K562 (cell line): ENCODE data around the gene PTPN11. TPM values are rescaled to one million over a fixed set of nuclear protein-coding genes. Genes with fewer than 3 reads are reported as not detected.

ENCODE experiments used
- ATAC-seq: fragments of 200-7000 bp; cut with Tn5 transposase; 3 replicates; pipeline ENCODE4 v1.9.1; 2020; ENCODE audit warnings: moderate library complexity
- BruUV-seq: library from RNA; stranded (reverse); fragments of 400-500 nt; replicated peaks from 2 replicates; lab custom pipeline; 2021; lab: Mats Ljungman, UMichigan
- CTCF ChIA-PET: fragments of 300-600 bp; formaldehyde crosslinking; extraction: SDS; loops from one replicate; lab custom pipeline; 2021; ENCODE audit warnings: low intra/inter-chr PET ratio; lab: Yijun Ruan, JAX
- POLR2A ChIA-PET: fragments of 300-600, 350-650 bp; sonication (Branson Sonifier 250); formaldehyde crosslinking; extraction: SDS; loops from one replicate; lab custom pipeline; 2021; ENCODE audit warnings: antibody characterized with exemption, inconsistent platforms; lab: Yijun Ruan, JAX
- DNase-seq, 4 experiments: peaks; one replicate each; pipeline versions ENCODE4 v3.0.0 to v3.0.0-alpha.2; 2011 to 2018; ENCODE audit warnings: low spot score in 3 of 4, mixed read lengths in 3 of 4; ENCODE audit errors: extremely low read depth in 1 of 4
- FAIRE-seq: peaks from 2 replicates; lab custom pipeline; 2011; peaks lifted over from hg19 to GRCh38; lab: Jason Lieb, UNC
- H2AFZ ChIP-seq: 2 replicates; pipeline ENCODE4 v1.6.0; 2011; ENCODE audit warnings: low read depth, low read length, control low read depth, inconsistent platforms
- H3K27ac ChIP-seq: fragments of 200-600 bp; 3 replicates; pipeline ENCODE4 v1.8.0; 2011; ENCODE audit warnings: low read depth, mild to moderate bottlenecking, control low read depth, inconsistent platforms, low read length, moderate library complexity, mixed read lengths; ENCODE audit errors: extremely low read depth
- H3K27me3 ChIP-seq, 2 experiments: fragments of 300-600 bp in 1 of 2; 2 replicates in 1 of 2; 3 replicates in 1 of 2; pipeline versions ENCODE4 v1.6.0 to v1.8.0; 2011; ENCODE audit warnings: inconsistent platforms in 2 of 2, low read length in 2 of 2, mild to moderate bottlenecking in 1 of 2, mixed read lengths in 1 of 2, moderate library complexity in 1 of 2; ENCODE audit not compliant: control insufficient read depth in 2 of 2, insufficient read depth in 2 of 2
- H3K36me3 ChIP-seq: fragments of 300-600 bp; 3 replicates; pipeline ENCODE4 v1.8.0; 2011; ENCODE audit warnings: mild to moderate bottlenecking, low read length, inconsistent platforms; ENCODE audit not compliant: control insufficient read depth, insufficient read depth
- H3K4me1 ChIP-seq, 2 experiments: fragments of 200-600 bp in 1 of 2; replicated peaks in 1 of 2; 2 replicates in 1 of 2; 3 replicates in 1 of 2; pipeline versions ENCODE4 v1.5.1 to v1.8.0; 2011; ENCODE audit warnings: inconsistent platforms in 2 of 2, low read length in 2 of 2, mild to moderate bottlenecking in 1 of 2, mixed read lengths in 1 of 2, moderate library complexity in 1 of 2; ENCODE audit not compliant: control insufficient read depth in 2 of 2, insufficient read depth in 2 of 2
- H3K4me2 ChIP-seq: 2 replicates; pipeline ENCODE4 v1.6.1; 2011; ENCODE audit warnings: low read length, control low read depth, inconsistent platforms, mixed read lengths; ENCODE audit not compliant: insufficient read depth
- H3K4me3 ChIP-seq: fragments of 200-600 bp; sonication (generic), shearing (Covaris generic); 2 replicates; pipeline ENCODE4 v1.5.1; 2016; ENCODE audit warnings: control low read depth, inconsistent platforms
- H3K79me2 ChIP-seq: fragments of 200-600 bp; 3 replicates; pipeline ENCODE4 v1.8.0; 2011; ENCODE audit warnings: low read length, inconsistent platforms; ENCODE audit not compliant: control insufficient read depth, insufficient read depth
- H3K9ac ChIP-seq, 2 experiments: 2 replicates each; pipeline versions ENCODE4 v1.6.0 to v1.6.1; 2011; ENCODE audit warnings: low read depth in 2 of 2, low read length in 2 of 2, control low read depth in 1 of 2, inconsistent platforms in 1 of 2, mild to moderate bottlenecking in 1 of 2, mixed read lengths in 1 of 2; ENCODE audit not compliant: insufficient read depth in 1 of 2
- H3K9me1 ChIP-seq: one replicate; pipeline ENCODE4 v1.6.0; 2011; ENCODE audit warnings: inconsistent platforms, mild to moderate bottlenecking, low read length, moderate library complexity; ENCODE audit not compliant: control insufficient read depth, insufficient read depth
- H3K9me3 ChIP-seq: replicated peaks from 2 replicates; pipeline ENCODE4 v1.5.1; 2011; ENCODE audit warnings: low read depth, low read length, inconsistent platforms; ENCODE audit not compliant: control insufficient read depth, insufficient read depth
- H4K20me1 ChIP-seq: replicated peaks from 2 replicates; pipeline ENCODE4 v1.6.1; 2011; ENCODE audit warnings: low read length, inconsistent platforms, mixed read lengths; ENCODE audit not compliant: control insufficient read depth, insufficient read depth
- GATAD2A ChIP-seq: fragments of 450-650 bp; IDR thresholded peaks from 2 replicates; pipeline ENCODE4 v1.6.1; 2017
- HDAC6 ChIP-seq: IDR thresholded peaks from 2 replicates; pipeline ENCODE4 v1.6.1; 2012; ENCODE audit warnings: low read depth, mild to moderate bottlenecking, control low read depth, inconsistent platforms, low read length, moderate library complexity
- MGA ChIP-seq: fragments of 450-650 bp; IDR thresholded peaks from 2 replicates; pipeline ENCODE4 v1.6.1; 2016; ENCODE audit warnings: mild to moderate bottlenecking, moderate library complexity
- MITF ChIP-seq: IDR thresholded peaks from 2 replicates; pipeline ENCODE4 v1.6.1; 2014; ENCODE audit warnings: antibody characterized with exemption
- RBM14 ChIP-seq: fragments of 200-400 bp; formaldehyde crosslinking; IDR thresholded peaks from 2 replicates; pipeline ENCODE4 v1.6.1; 2018; ENCODE audit warnings: low read depth, mild to moderate bottlenecking, low read length, moderate library complexity, borderline replicate concordance; ENCODE audit not compliant: insufficient read depth
- SAFB2 ChIP-seq: fragments of 200-400 bp; formaldehyde crosslinking; IDR thresholded peaks from 2 replicates; pipeline ENCODE4 v1.6.1; 2018; ENCODE audit warnings: borderline replicate concordance, low read length, low read depth, moderate library complexity; ENCODE audit not compliant: severe bottlenecking
- SLC30A9 ChIP-seq: fragments of 250-450 bp; sonication (Bioruptor Pico); IDR thresholded peaks from 2 replicates; pipeline ENCODE4 v1.8.0; 2022; ENCODE audit warnings: mild to moderate bottlenecking, moderate library complexity
- WGBS: fragments of 100-300 bp; shearing (Covaris generic); methylation state at CpG from one replicate; pipeline ENCODE4 v1.1.6; 2016; ENCODE audit warnings: low coverage, mixed read lengths; ENCODE audit not compliant: insufficient coverage; ENCODE audit errors: missing lambda C conversion rate; 5-methylcytosine and 5-hydroxymethylcytosine counted together
- in situ Hi-C: fragments of 300-500 bp; cut with MboI; formaldehyde crosslinking; loops from 4 replicates; pipeline ENCODE4 v1.15.0; 2018; ENCODE audit warnings: inconsistent platforms, mixed read lengths
- intact Hi-C: fragments of 100-400 bp; cut with micrococcal nuclease; formaldehyde crosslinking; loops from 2 replicates; pipeline ENCODE4 v1.14.2; 2022
- polyA plus RNA-seq, 8 experiments: library from polyadenylated mRNA; depleted of rRNA in 4 of 8; stranded (reverse) in 5 of 8; unstranded in 3 of 8; fragments of >200 nt; fragmentation: Nextera tagmentation in 2 of 8; fragmentation: Illumina TruSeq in 1 of 8; extraction: Ambion mirVana in 2 of 8; extraction: Trizol in 1 of 8; gene quantifications; 2 replicates each; pipeline versions ENCODE4 v1.2.1 to v1.2.3, GENCODE V29; 2011 to 2014; ENCODE audit warnings: inconsistent platforms in 1 of 8, missing spikeins in 1 of 8
- total RNA-seq, 7 experiments: library from RNA; depleted of rRNA in 6 of 7; stranded (reverse); fragments of >200 nt in 6 of 7; fragmentation: Illumina TruSeq in 2 of 7; extraction: Trizol in 2 of 7; gene quantifications; 2 replicates each; pipeline versions ENCODE4 v1.2.1 to v1.2.3, GENCODE V29; 2011 to 2021; ENCODE audit warnings: low replicate concordance in 1 of 7
- TF ChIP-seq, protein P1 (sequence below), 3 experiments: IDR thresholded peaks in 2 of 3; conservative IDR thresholded peaks in 1 of 3; 2 replicates each; pipeline ENCODE4 v1.5.1; 2011 to 2012; ENCODE audit warnings: low read length in 3 of 3, mild to moderate bottlenecking in 3 of 3, control low read depth in 2 of 3, improper control_type of control experiment in 1 of 3, inconsistent platforms in 1 of 3, low read depth in 1 of 3, mixed read lengths in 1 of 3, moderate library complexity in 1 of 3; ENCODE audit not compliant: insufficient read depth in 2 of 3

Gene PTPN11
- total and polyA plus RNA-seq, 9 of the 15 experiments (the other 6 are each of a cell fraction or from before 2014, with no cell fraction given): 22.5 to 126 (median 79.7) TPM

DNA sequence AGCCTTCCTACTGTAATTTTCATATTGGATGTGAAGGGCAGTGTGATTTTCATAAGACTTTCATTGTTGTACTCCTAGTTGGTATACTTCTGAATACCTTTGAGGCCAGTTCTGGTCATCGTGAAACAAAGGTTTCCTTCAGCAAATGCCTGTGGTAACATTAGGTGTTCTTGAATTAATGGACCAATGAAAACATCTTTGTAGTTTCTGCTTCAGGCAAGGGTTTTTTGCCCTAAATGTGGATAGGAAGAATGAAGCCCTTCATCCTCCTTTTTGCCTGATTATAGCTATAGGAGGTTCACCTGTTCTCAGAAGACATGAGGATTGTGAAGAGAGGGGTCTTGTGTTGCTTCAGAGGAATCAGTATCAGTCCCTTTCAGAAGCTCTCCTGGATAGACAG lies 60.7 kb downstream of the PTPN11 start:
- Histone ChIP-seq H3K4me1 (no peaks in the 10 kb centered on the region), H3K36me3 (peaks cover 94% of the 10 kb centered on the region), H3K4me3 (no peak overlapping the region), H3K9me1 (no peaks in the 10 kb centered on the region), H3K27me3 (no peaks in the 10 kb centered on the region), H3K9ac (no peak overlapping the region), H2AFZ (no peak overlapping the region), H3K9me3 (no peaks in the 10 kb centered on the region), H3K4me2 (no peak overlapping the region), H3K27ac (no peak overlapping the region), H4K20me1 (no peaks in the 10 kb centered on the region), H3K79me2 (no peaks in the 10 kb centered on the region)
- POLR2A ChIA-PET: interaction anchor here (0.7 kb wide), 1 partner anchor 310 kb away, joined by 3 read pairs; no protein-coding TSS in a partner anchor
- DNase-seq: no peak
- no peak for ATAC-seq
- BruUV-seq: no TSS peak
- in situ Hi-C loops: no loop called here
- 94% methylated on average over 1 of the region's 1 CpG for WGBS
- no peak for FAIRE-seq
- CTCF ChIA-PET: no interaction called here
- intact Hi-C loops: no loop called here
- no peak for TF ChIP-seq GATAD2A
- no peak for TF ChIP-seq RBM14
- TF ChIP-seq, protein P1, sequence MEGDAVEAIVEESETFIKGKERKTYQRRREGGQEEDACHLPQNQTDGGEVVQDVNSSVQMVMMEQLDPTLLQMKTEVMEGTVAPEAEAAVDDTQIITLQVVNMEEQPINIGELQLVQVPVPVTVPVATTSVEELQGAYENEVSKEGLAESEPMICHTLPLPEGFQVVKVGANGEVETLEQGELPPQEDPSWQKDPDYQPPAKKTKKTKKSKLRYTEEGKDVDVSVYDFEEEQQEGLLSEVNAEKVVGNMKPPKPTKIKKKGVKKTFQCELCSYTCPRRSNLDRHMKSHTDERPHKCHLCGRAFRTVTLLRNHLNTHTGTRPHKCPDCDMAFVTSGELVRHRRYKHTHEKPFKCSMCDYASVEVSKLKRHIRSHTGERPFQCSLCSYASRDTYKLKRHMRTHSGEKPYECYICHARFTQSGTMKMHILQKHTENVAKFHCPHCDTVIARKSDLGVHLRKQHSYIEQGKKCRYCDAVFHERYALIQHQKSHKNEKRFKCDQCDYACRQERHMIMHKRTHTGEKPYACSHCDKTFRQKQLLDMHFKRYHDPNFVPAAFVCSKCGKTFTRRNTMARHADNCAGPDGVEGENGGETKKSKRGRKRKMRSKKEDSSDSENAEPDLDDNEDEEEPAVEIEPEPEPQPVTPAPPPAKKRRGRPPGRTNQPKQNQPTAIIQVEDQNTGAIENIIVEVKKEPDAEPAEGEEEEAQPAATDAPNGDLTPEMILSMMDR (IDR thresholded peaks at IDR 0.05 in 2 of 3, conservative IDR thresholded peaks at IDR 0.05 in 1 of 3; ENCODE audit: insufficient read depth in 2 of 3, low read depth in 1 of 3, low read length in 3 of 3): no peak
- no peak for TF ChIP-seq SLC30A9 (CRISPR knock-in tag)
- TF ChIP-seq SAFB2: no peak
- no peak for TF ChIP-seq MITF
- TF ChIP-seq MGA: no peak
- no peak for TF ChIP-seq HDAC6
